Tibial nerve (tissue), 4 donors: ENCODE measurements around the gene SCYL2. TPM values are rescaled to one million over a fixed set of nuclear protein-coding genes. Genes with fewer than 3 reads are reported as not detected.

Experiments
- DNase-seq, 2 donors: peaks; one replicate each; pipeline ENCODE4 v3.0.0-alpha.2; 2019; ENCODE audit warnings: low spot score in 2 of 2
- H3K27ac ChIP-seq, 4 donors: fragments of 200-600 bp; sonication (generic) in 3 of 4; one replicate each; pipeline ENCODE4 v1.5.1; 2017 to 2019; ENCODE audit warnings: mild to moderate bottlenecking in 1 of 4
- H3K27me3 ChIP-seq, 2 donors: fragments of 200-600 bp; sonication (generic) in 1 of 2; one replicate each; pipeline versions ENCODE4 v1.5.1 to v1.6.0; 2017 to 2019
- H3K36me3 ChIP-seq, 3 donors: fragments of 200-600 bp; sonication (generic); one replicate each; pipeline ENCODE4 v1.5.1; 2018 to 2019
- H3K4me1 ChIP-seq, 4 donors: fragments of 200-600 bp; sonication (generic) in 3 of 4; one replicate each; pipeline ENCODE4 v1.5.1; 2017 to 2019
- H3K4me3 ChIP-seq, 4 donors: fragments of 200-600 bp; sonication (generic) in 3 of 4; one replicate each; pipeline ENCODE4 v1.5.1; 2017 to 2019; ENCODE audit warnings: mild to moderate bottlenecking in 1 of 4, moderate library complexity in 1 of 4
- H3K9me3 ChIP-seq, 4 donors: fragments of 200-600 bp; sonication (generic) in 3 of 4; one replicate each; pipeline ENCODE4 v1.5.1; 2017 to 2019
- EP300 ChIP-seq, 2 donors: sonication (generic); formaldehyde crosslinking; IDR thresholded peaks; one replicate each; pipeline ENCODE4 v1.6.1; 2017; ENCODE audit warnings: antibody characterized with exemption in 2 of 2, mild to moderate bottlenecking in 1 of 2
- POLR2A ChIP-seq, 2 donors: fragments of 450-650 bp; IDR thresholded peaks; one replicate each; pipeline ENCODE4 v1.6.1; 2017; ENCODE audit warnings: antibody characterized with exemption in 2 of 2, mild to moderate bottlenecking in 2 of 2, moderate library complexity in 2 of 2
- WGBS, 2 donors: methylation state at CpG; one replicate each; pipeline ENCODE4 v1.1.5; 2018; 5-methylcytosine and 5-hydroxymethylcytosine counted together
- total RNA-seq, 4 donors: library from RNA; depleted of rRNA; stranded (reverse); fragments of >200 nt; gene quantifications; one replicate each; pipeline ENCODE4 v1.1.0, GENCODE V29; 2016
- TF ChIP-seq, protein P1 (sequence below), 5 experiments: fragments of 200-600 bp in 3 of 5; fragments of 450-650 bp in 2 of 5; sonication (generic) in 3 of 5; IDR thresholded peaks; one replicate each; pipeline ENCODE4 v1.5.1; 2016 to 2019; ENCODE audit warnings: antibody characterized with exemption in 5 of 5, mild to moderate bottlenecking in 3 of 5, moderate library complexity in 2 of 5

SCYL2 gene
- total RNA-seq, 4 donors from 2014 or later: 37.5 to 70.1 (median 54.6) TPM

DNA sequence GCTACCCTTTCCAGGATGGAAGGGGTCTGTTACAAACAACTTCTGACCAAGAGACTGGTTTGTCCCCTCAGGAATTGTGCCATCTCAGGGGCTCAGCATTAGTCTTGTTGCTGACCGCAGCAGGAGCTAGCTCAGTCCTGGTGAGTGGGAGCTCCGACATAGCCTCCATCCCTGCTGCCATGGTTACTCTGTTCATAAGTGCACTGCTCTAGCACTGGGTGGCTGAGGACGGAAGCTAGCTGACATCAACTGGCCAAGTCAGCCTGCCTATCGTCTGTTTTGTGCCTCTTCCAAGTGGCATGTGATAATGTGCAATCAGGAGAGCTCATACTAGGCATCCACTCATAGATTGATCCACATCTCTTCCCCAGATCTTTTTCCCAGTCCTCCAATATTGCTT is 97.3 kb downstream of the SCYL2 start:
- no peaks in the 10 kb centered on the region for H3K9me3 ChIP-seq
- H3K27me3 ChIP-seq: no peaks in the 10 kb centered on the region
- TF ChIP-seq EP300 (IDR thresholded peaks at IDR 0.05): no peak
- TF ChIP-seq, protein P1, sequence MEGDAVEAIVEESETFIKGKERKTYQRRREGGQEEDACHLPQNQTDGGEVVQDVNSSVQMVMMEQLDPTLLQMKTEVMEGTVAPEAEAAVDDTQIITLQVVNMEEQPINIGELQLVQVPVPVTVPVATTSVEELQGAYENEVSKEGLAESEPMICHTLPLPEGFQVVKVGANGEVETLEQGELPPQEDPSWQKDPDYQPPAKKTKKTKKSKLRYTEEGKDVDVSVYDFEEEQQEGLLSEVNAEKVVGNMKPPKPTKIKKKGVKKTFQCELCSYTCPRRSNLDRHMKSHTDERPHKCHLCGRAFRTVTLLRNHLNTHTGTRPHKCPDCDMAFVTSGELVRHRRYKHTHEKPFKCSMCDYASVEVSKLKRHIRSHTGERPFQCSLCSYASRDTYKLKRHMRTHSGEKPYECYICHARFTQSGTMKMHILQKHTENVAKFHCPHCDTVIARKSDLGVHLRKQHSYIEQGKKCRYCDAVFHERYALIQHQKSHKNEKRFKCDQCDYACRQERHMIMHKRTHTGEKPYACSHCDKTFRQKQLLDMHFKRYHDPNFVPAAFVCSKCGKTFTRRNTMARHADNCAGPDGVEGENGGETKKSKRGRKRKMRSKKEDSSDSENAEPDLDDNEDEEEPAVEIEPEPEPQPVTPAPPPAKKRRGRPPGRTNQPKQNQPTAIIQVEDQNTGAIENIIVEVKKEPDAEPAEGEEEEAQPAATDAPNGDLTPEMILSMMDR (IDR thresholded peaks at IDR 0.05): no peak
- no peak for TF ChIP-seq POLR2A (IDR thresholded peaks at IDR 0.05)
- H3K4me1 ChIP-seq: peaks cover 0 to 5% (median 0%) of the 10 kb centered on the region in 4 donors
- no peaks in the 10 kb centered on the region for H3K36me3 ChIP-seq
- WGBS, 2 donors: 75 to 83% methylated on average over 4 of the region's 4 CpGs
- no peak for DNase-seq
- no peak overlapping the region for H3K27ac ChIP-seq
- H3K4me3 ChIP-seq: no peak overlapping the region

DNA sequence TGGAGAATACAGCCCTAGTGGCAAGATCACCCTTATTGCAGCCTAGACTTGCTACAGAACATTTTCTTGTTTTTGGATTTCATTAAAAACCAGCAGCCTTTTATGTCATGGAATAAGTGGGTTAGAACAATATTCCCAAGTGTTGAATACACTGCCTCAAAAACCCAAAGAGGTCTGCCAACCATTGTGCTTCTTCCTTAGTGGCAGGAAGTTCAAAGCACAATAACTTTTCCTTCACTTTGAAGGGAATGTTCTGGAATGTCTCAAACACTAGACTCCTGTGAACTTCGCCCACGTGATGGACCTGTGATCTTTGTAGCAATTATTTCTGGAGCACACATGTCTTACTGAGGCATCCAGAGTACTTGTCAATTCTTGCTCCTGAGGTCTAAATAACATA is 98.4 kb downstream of the SCYL2 start:
- WGBS, 2 donors: 60 to 65% methylated on average over 2 of the region's 2 CpGs
- TF ChIP-seq, protein P1 (IDR thresholded peaks at IDR 0.05): no peak
- peak in 1 of 2 donors; percentile 25 for TF ChIP-seq EP300 (IDR thresholded peaks at IDR 0.05)

DNA sequence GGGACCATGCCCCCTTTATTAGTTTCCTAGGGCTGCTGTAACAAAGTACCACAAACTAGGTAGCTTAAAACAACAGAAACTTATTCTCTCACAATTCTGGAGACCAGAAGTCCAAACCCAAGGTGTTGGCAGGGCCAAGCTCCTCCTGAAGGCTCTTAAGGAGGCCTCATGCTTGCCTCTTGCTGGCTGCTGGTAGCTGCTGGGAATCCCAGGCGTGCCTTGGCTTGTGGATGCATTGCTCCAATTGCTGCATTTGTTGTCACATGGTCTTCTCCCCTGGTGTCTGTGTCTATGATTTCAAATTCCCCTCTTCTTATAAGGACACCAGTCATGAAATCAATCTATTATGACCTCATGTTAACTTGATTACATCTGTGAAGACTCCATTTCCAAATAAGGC is 101.1 kb downstream of the SCYL2 start:
- peaks cover 0 to 3% (median 0%) of the 10 kb centered on the region in 4 donors for H3K9me3 ChIP-seq
- H3K36me3 ChIP-seq: no peaks in the 10 kb centered on the region
- H3K4me3 ChIP-seq: no peak overlapping the region
- no peaks in the 10 kb centered on the region for H3K27me3 ChIP-seq
- no peak overlapping the region for H3K27ac ChIP-seq
- H3K4me1 ChIP-seq: peaks cover 0 to 8% (median 0%) of the 10 kb centered on the region in 4 donors
- TF ChIP-seq EP300 (IDR thresholded peaks at IDR 0.05): no peak
- no peak for TF ChIP-seq POLR2A (IDR thresholded peaks at IDR 0.05)
- TF ChIP-seq, protein P1 (IDR thresholded peaks at IDR 0.05): no peak
- 90 to 92% methylated on average over 1 of the region's 1 CpG for WGBS, 2 donors
- DNase-seq: no peak

More for the DNA sequence above, 98.4 kb downstream of the SCYL2 start:
- Histone ChIP-seq H3K27me3 (no peaks in the 10 kb centered on the region), H3K27ac (no peak overlapping the region), H3K4me3 (no peak overlapping the region), H3K4me1 (no peaks in the 10 kb centered on the region), H3K36me3 (no peaks in the 10 kb centered on the region), H3K9me3 (peaks cover 0 to 3% (median 0%) of the 10 kb centered on the region in 4 donors)
- DNase-seq: no peak

DNA sequence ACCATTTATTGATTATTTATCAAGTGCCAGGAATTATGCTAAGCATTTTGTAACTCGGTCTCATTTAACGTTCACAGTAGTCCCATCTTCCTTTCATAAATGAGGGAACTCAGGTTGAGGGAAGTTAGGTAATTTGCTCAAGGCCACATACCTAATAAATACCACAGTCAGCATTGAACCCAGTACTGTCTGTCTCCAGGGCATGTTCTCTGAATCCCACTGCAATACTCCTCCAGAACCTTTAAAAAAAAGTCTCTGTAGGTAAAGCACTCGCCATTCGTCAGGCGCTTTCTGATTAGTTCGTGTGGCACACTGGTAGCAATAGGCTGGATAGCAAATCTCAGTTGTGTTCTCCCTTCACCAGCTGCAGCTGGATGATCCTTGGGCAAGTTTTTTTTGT is 104.2 kb downstream of the SCYL2 start:
- H3K27me3 ChIP-seq: no peaks in the 10 kb centered on the region
- no peak overlapping the region for H3K27ac ChIP-seq
- WGBS, 2 donors: 85 to 86% methylated on average over 6 of the region's 6 CpGs
- no peak for TF ChIP-seq EP300 (IDR thresholded peaks at IDR 0.05)
- TF ChIP-seq POLR2A (IDR thresholded peaks at IDR 0.05): no peak
- TF ChIP-seq, protein P1 (IDR thresholded peaks at IDR 0.05): no peak
- no peak for DNase-seq
- no peak overlapping the region for H3K4me3 ChIP-seq
- peaks cover 0 to 20% (median 0%) of the 10 kb centered on the region in 4 donors for H3K4me1 ChIP-seq
- no peaks in the 10 kb centered on the region for H3K36me3 ChIP-seq
- peaks cover 0 to 3% (median 0%) of the 10 kb centered on the region in 4 donors for H3K9me3 ChIP-seq

DNA sequence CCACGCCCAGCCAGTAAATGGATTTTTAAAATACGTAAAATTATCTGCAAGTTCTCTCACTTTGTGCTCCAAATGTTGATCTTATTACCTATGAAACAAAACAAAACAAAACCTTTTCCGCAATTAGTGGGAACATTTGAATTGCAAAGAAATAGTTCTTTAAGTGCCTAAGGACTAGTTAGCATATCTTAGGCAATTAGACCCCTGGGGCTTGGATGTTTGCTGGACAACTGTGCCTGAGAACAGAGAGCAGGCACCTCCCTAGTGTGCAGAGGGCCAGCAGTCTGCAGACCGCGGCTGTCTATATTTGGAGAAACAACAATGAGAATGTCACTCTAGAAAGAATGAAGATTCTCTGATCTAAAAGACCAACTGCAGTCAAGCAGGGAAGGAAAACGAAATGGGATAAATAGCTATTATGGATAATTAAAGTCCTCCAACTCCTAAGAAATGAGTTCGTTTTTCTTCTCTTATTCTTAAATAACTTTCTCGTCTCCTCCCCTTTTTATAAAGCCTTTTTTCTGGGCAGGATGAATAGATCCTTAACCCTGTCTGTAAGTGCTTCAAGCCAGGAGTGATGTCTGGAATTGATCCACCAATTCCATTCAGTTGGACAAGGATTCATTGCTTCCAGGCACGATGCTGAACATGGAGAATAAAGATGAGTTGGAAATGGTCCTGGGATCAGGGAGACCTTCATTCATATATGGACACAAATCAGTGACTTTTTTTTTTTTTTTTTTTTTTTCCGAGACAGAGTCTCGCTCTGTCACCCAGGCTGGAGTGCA is 106.1 kb downstream of the SCYL2 start:
- 36 to 47% methylated on average over 11 of the region's 11 CpGs for WGBS, 2 donors
- Histone ChIP-seq H3K36me3 (no peaks in the 10 kb centered on the region), H3K27me3 (no peaks in the 10 kb centered on the region), H3K27ac (no peak overlapping the region), H3K4me1 (peaks cover 0 to 20% (median 0%) of the 10 kb centered on the region in 4 donors), H3K4me3 (no peak overlapping the region), H3K9me3 (peaks cover 0 to 3% (median 0%) of the 10 kb centered on the region in 4 donors)
- TF ChIP-seq, protein P1 (IDR thresholded peaks at IDR 0.05): no peak
- TF ChIP-seq EP300 (IDR thresholded peaks at IDR 0.05) (no peak), POLR2A (IDR thresholded peaks at IDR 0.05) (no peak)
- no peak for DNase-seq
